ENCODE data around the gene A3GALT2.

GRCh38 chr1:33322870-33323585, 2.1 kb upstream of the A3GALT2 start:
- TF ChIP-seq ATF3 (CRISPR knock-in tag; conservative IDR thresholded peaks at IDR 0.05) (no peak), E2F4 (CRISPR knock-in tag; IDR thresholded peaks at IDR 0.05; ENCODE audit: borderline replicate concordance, low read depth) (no peak), STAT6 (CRISPR knock-in tag; conservative IDR thresholded peaks at IDR 0.05; ENCODE audit: low read depth) (no peak), SMAD3 (CRISPR knock-in tag; IDR thresholded peaks at IDR 0.05; ENCODE audit: borderline replicate concordance) (no peak)

Measured in WTC11 (cell line).